HG03175 (cell line): ENCODE data around the gene PCAT6.
"Not testable (repeated sequence)": the region's sequence is repeated elsewhere in the genome, so short reads cannot be mapped to it uniquely, and the experiment has no call there.

ENCODE experiments used
- ATAC-seq: cut with Tn5 transposase; IDR thresholded peaks from one replicate; pipeline ENCODE4 v1.9.1; 2021; ENCODE audit warnings: mild to moderate bottlenecking, moderate library complexity; ENCODE audit not compliant: unreplicated experiment

Gene PCAT6

DNA sequence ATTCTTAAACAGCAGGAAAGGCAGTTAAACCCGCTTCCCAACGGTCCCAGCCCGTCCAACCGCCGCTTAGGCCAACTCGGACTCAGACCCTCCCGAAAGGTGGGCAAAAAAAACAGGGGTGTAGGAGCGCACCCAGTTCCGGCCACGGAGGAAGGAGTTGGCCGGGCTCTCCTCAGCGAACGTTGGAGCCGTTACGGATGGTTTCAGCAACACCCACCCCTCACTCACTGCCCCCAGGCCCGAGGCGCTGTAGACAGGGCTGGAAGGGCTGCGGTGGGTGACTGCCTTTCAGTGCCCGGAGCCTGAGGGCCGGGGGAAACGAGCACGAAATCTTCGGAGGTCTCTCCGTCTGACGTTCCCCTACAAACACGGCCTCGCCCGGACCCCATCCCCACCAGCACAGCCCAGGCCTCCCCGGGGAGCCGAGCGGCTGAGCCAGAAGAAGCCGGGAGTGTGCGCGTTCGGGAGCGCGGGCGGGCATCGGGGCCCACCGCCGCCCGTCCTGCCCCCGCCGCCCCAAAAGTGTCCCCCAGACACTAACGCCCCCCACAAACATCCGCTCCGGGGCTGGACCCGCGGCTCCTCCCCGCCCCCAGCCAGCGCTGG, 3.8 kb upstream of the PCAT6 start:
- no peak for ATAC-seq

DNA sequence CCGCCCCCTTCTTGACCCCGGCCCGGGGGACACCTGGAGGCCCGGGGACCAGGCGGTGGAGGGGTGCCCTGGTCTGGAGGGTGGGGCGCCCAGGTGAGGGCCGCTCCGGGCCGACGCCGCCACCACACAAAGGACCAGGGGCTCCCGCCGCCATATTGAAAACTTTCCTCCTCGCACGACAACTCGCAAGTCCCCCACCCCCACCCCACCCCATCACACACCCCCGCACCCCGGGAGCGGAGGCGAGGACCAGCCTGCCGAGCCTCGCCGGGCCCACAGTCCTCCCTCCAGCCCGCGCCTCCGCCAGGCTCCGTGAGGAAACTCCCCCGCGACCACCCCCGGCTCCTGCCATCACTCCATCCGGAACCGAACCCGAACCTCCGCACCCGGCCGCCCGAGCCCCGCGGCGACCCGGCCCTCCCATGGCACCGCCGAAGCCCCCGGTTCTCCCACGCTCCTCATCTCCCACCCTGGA, 3.3 kb upstream of the PCAT6 start:
- ATAC-seq, result no peak

DNA sequence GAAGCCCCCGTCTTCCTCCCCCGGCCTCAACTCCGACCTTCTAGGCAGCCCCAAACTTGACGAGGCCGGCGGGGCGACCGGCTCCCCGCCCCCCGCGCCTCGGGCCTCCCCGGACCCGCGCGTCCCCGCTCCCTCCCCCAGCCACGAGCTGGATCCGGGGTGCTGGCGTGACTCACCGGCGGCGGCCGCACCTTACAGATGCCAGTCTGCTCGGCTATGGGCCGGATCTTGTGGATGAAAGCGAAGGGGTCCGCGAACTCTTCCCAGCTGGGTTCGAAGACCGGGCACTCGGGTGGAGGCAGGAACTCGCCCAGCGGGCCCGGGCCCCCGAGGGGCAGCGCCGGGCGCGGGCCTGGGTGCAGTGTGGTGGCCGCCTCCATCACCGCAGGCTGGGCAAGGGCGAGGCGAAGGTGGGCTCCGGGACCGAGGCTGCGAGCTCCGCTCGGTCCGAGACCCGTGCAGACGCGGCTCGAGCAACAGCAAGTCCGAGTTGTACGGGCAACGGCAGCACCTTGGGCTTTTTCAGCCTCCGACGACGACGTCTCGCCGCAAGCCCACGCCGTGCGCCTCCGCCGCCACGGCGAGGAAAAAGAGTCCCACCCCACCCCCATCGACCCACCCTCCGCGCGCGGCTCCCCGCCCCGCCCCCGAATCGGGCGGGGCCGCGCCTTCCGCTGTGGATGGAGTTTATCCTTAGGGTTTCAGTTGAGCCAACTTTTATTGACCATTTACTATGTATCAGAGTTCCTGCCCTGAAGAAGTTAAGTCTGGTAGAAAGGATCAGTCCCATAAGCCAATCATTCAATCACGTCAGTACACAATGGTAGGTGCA, 2.6 kb upstream of the PCAT6 start, which contains the start of gene KDM5B:
Gene KDM5B (minus strand): TSS at position 496 of the 832 bp plus-strand sequence. CDS start 116 bp downstream, at position 380.
- ATAC-seq, result no peak

DNA sequence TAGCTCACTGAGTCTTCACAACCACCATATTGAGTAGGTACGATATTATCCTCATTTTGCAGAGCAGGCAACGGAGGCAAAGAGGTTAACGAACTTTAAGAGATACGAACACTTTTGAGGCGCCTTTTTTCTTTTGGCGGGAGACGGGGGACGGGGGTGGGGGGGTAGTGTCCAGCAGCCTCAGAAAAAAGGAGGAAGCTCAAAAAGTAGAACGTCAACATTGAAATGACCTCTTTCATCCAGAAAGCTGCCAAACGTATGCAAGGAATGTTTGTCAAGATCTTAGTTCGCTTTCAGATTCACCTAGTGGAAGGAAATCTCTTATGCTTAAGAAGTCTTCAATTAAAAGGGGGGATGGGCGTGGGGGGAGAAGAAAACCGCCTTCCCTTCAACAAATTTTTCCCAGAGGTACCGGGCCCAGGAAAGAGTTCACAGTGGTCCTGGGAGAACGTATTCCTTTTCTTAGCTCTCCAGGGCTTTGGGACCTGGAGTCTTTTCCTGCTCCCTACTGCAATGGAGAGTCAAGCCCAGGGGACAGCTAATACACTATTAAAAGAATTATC, 1.1 kb upstream of the PCAT6 start:
- no peak for ATAC-seq

DNA sequence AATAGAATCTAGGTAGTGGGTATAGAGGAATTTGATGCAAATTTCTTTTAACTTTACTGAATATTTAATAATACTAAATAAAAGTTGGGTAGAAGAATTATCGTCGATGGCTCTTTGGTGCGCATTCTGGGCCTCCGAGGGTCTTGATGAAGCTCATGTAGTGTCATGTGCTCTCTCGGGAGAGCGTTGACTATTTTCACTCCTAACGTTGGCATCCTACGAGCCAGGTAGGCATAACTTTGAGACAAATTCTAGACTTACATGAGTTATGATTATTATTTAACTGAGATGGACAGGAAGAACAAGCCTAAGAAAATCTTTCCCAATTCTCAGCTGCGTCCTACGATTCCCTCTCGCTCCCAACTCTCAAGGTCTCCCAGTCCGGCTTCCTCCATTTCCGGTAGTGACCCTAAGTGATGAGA, 550 bp upstream of the PCAT6 start:
- ATAC-seq, result no peak

DNA sequence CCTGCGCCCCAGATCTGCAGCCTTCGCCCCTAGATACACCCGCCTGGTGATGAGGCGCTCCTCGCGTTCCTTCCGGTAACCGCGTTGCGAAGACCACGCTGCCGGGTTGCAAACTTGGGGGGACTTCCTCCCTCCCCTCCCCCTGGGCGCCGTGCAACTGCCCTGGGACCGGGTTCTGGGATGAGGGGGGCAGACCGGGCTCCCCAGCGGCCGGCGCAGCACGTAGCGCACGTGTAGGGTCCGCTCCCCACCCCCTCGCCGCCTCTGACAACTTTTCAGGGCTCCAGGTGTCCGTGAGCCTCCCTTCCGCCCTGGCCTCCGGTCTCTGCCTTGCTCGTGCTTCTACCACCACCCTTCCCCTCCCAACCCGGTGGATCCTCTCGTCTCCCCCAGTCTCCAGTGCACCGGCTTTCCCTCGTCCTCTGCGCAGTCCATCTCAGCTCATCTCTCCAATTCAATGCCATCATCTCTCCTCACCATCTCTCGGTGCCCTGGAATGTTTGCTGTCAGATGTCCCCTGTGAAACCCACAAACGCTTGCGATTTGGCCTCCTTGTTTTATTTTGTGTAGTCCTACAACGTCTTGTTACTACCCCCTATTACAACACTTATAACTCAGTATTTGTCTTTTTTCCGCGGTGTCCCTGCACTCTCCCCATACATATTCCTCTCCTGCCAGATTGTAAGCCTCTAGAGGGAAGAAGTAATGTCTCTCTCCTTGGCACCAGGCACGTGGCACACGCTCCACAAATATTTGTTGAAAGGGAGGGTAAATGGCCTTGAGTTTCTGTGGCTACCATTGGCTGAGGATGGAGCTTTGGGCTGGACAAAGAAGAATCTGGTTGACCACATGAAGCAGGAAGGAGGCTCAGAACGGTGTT, 782 bp downstream of the PCAT6 start:
- no peak for ATAC-seq

DNA sequence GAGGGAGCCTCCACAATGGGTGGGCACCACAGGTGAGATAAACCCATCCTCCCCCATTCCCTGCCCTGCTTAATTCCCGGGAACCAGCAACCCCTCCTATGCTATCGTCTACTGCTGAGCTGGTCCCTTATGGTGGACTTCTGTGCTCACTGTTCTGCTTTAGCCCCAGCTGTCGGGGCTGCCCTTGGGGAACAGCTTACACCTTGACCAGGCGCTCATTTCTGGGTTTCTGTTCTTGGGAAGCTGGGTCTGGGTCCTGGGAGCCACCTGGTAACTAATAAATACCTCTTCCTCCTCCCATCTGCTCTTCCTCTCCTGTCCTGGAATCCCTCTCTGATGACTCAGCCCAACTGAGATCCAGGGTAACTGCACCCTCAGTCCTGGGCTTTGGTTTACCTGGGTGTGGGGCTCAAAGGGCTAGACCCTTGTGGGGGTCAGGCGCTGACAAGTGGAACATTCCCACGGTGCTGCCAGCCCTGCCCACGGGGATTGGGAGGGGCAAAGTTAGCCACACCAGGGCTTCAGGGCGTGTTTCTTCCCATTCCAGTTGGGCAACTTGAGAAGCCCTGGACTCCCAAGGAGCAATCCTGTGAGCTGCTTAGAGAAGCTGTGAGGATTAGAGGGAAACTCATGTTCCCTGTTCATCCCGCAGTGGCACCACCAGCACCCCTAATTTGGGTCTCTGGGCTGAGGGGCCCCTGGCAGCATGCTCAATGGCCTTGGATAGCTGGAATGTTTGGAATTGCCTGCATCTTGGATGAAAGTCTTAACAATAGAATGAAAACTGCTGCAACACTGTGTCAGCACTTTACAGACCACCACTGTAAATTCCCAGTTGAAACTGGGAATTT, 1.6 kb downstream of the PCAT6 start:
- ATAC-seq, result no peak

DNA sequence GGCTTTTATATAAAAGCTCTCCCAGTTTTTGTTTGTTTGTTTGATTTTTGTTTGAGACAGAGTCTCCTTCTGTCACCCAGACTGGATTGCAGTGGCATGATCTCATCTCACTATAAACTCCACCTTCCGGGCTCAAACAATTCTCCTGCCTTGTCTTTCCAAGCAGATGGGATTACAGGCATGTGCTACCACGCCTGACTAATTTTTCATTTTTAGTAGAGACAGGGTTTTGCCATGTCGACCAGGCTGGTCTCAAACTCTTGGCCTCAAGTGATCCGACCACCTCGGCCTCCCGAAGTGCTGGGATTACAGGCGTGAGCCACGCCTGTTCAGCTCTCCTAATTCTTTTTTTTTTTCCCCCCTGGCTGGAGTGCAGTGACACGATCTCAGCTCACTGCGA, 4.4 kb downstream of the PCAT6 start:
- no peak for ATAC-seq

DNA sequence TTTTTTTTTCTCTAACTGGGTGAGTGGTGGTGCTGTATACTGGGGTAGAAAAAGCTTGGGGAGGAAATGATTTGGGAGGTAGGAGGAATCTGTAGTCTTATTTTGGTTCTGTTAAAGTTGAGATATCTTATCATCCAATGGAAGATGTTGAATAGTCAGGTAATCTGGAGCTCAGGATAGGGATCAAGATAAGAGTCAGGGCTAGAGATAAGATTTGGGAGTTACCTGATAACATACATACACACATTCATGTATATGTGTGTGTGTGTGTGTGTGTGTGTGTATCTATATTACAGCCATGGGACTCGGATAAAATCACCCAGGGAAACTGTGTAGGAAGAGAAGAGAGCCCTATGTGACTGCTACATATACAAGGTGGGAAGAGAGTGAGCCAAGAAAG, 8.1 kb downstream of the PCAT6 start:
- ATAC-seq, result no peak

DNA sequence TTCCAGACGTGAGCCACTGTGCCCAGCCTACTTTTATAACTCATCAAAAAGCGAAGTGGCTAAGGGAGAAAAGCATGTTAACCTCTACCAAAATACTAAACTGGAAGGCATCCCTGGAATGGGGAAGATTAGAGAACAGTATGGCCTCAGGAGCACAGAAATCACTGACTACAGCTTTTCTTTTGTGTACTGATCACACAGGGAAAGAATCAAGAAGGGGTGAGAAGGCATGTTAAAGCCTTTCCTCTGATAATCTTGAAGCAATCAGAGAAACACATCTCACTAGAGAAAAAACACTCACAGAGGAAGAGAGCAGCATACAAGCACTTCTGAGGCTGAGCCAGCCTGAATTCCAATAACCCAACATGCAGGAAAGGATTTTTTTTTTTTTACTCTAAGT, 10.7 kb downstream of the PCAT6 start:
- ATAC-seq, result no peak

DNA sequence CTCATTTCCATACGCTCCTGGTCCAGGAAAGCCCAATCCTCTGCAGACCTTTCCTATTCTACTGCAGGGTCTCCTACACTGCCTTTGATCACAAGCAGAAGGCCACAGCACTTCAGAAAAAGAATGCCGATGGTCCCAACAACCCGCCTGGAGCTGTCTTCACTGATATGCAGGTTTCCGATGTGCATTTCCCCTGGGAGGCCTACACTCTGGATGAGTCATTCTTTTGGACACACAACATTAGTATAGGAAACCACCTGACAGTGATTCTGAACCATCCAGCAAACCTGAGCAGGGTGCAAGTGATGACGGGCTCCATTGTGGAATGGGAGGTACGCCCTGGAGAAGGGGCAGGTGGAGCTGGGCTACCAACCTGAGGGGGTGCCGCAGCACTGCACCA, 15.0 kb downstream of the PCAT6 start:
- no peak for ATAC-seq

DNA sequence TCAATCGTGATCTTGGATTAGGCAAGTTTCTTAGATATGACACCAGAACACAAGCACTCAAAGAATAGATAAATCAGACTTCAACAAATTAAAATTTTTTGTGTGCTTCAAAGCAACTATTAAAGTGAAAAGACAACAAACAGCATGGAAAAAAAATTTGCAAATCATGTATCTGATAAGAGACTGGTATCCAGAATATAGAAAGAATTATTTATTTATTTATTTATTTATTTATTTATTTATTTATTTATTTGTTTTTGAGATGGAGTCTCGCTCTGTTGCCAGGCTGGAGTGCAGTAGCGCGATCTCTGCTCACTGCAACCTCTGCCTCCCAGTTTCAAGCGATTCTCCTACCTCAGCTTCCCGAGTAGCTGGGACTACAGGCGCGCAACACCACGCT, 18.5 kb downstream of the PCAT6 start:
- ATAC-seq, result not testable (repeated sequence)

DNA sequence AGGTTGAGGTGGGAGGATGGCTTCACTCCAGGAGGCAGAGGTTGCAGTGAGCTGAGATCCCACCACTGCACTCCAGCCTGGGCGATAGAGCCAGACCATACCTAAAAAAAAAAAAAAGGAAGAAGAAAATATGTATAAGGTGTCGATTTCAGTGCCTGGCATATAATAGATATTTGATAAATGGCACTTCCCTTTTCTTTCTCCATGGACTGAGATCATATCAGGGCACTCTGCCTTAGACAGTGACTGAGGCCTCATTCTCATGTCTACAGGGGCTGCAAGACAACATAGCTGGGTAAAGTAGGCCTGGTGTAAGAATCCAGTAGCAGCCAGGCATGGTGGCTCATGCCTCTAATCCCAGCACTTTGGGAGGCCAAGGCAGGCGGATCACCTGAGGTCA, 21.2 kb downstream of the PCAT6 start:
- no peak for ATAC-seq

DNA sequence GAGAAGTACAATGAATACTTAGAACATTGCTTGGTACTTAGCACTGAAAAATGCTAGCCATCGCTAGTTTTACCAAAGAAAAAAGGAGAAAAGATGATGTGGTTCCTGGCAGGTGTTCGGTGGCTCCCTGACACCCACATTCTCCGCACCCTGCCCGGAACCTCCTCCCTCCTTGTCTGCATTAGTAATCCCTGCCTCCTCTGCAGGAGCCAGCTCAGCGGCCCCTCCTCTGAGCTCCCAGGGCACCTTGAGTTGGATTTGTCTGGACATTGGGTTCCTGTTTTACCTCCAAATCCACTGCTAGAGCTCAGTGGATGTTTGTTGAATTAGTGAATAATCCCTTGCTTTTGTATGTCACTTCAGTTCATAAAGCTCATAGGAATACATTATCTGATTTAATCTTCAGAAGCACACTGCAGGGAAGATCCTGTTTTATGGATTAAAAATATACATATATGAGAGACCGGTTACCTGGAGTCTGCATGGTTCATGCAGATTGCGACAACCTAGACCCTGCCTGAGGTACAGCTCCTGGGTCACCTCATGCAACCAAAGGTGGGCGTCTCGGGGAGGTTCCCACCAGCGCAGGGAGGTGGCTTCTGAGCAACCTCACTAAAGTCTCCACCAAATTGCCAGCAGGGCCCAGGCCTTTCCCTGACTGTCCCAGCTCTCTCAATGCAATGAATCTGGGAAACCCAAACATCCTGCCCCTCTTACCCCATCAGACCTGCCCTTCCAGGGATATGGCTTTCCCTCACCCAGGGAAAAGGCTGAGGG, 24.2 kb downstream of the PCAT6 start:
- no peak for ATAC-seq

DNA sequence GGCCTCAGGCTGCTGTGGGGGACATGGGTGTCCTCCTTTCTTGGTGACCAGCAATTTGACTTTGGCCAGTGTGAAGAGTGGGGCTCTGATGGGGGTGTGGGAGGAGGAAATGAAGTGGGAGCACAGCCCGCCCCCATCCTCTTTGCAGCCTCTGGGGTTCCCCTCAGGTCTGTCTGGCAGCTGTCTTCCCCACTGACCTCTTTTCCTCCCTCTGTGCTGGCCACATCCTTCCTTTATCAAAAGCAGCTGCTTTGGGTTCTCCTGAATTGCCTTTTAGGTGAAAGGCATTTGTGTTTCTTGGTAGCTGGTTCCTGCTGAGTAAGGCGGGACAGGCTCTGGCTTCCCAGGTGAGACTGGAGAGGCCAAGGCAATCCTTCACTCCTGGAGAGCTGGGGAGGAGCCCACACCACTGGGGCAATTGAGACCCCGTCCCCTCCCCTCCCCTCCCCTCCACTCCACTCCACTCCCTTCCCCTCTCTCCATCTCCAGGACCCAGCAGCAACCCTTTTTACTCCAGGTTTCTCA, 24.9 kb downstream of the PCAT6 start:
- no peak for ATAC-seq

DNA sequence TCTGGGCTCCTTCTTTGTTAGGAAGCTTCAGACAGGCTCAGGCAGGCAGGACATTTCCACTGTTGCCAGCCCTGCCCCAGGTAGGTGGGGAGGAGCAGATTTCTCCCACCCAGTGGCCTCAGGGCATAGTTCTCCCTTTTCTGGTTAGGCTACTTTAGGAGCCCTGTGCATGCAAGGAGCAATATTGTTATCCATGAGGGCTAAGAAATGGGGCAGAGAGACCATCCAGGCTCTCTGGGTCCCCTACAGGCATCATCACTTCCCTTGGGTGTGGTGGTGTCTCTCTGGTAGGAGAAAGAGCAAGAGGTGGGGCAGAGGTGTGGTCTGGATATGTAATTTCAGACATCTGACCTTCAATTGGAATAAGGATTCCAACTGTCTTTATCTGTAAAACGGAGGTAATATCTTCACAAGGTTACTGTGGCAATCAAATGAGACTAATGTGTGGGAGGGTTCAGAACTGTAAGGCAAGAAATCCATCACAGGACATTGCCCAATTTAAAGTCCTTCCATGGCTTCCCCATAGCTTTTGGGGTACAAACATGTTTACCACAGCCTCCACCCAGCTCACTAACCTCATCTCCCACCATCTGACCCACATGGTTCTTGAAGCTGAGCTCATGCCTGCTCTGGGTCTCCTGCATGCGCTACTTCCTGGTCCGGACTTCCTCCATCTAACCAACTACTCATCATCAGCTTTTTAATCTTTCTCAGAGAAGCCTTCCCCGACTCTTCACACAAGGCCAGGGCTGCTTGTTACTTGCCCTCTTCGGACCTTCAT, 26.1 kb downstream of the PCAT6 start:
- no peak for ATAC-seq

DNA sequence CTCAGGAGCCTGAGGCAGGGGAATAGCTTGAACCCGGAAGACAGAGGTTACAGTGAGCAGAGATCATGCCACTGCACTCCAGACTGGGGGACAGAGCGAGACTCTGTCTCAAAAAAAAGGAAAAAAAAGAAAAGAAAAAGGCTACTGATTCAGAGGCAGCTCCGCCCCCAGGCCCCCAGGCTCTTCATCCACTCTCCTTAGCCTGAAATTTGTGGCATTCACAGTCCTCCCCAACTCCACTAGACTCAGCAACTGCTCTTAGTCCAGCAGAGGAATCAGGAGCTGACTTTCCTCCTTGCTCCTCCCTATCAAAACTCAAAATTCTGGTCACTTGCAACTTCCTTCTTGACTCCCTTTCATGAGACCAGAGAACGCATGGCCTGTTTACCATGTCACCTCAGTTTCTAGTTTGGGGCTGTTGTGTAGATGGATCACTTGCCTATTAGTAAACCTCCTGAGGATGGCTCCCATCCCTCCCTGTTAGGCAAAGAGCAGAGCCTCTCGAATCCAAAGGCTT, 27.1 kb downstream of the PCAT6 start:
- ATAC-seq, result no peak

DNA sequence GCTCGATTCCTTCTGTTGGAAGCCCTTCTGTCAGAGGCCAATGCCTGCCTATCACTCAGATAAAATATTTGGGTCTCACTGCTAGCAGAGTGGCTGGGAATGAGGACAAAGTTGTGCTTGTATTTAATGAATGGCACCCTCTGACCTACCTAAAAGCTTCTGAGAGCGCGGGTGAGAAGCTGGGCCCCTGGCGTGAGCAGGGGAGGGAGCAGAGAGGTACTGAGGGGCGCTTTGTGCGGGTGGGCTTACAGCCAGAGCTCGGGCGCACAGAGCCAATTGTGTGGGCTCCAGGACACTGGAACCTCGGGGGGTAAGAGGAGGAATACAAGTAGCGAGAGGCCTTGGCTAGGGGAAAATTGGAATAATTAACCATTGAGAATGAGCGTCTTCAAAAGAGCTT, 32.3 kb downstream of the PCAT6 start:
- ATAC-seq, result no peak
